ACHN (cell line): ENCODE measurements around the gene BACH1.
"Not testable (repeated sequence)": the region's sequence is repeated elsewhere in the genome, so short reads cannot be mapped to it uniquely, and the experiment has no call there.

Experiments used
- DNase-seq: peaks from one replicate; pipeline ENCODE4 v3.0.0-alpha.2; 2015
- in situ Hi-C: cut with HindIII; loops from 2 replicates; pipeline ENCODE4 v1.10.0; 2017; ENCODE audit warnings: low sequenced_read_pairs, low pct_ligation_motif_present, low pct_unique_long_range_greater_than_20kb

Gene BACH1

DNA sequence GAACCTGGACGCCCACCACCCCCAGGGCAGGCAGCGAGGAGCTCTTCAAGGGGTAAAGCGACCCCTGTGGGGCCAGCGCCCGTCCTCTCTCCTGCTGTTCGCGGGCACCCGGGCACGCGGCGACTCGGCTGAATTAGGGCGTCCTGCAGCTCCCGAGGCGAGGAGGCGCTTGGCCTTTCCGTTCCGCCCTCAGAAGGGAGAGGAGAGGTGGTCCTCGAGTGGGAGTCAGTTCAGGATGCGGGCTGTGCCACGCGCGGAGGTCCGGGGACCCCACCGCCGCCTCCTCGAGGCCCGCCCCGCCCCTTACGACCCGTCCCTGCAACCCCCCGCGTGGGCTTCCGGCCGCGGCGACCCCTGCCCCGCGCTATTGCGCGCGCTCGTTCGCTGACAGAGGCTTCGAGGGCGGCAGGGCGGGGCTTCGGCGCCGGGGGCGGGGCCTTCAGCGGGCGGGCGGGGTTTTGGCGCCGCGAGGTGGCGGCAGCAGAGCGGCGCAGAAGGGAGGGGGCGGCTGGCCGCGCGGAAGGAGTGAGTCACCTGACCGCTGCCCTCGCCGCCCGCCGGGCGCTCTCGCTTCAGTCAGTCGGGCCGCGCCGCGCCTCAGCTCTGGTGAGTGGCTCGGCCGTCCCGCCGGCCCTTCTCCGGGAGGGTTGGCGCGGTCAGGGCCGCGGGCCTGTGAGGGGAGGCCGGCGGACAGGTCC lies at the start of gene BACH1:
BACH1 (plus strand) TSS at position 575 of the 698 bp plus-strand sequence. CDS start 22,359 bp downstream, outside the sequence.
- in situ Hi-C loops = no loop called here

DNA sequence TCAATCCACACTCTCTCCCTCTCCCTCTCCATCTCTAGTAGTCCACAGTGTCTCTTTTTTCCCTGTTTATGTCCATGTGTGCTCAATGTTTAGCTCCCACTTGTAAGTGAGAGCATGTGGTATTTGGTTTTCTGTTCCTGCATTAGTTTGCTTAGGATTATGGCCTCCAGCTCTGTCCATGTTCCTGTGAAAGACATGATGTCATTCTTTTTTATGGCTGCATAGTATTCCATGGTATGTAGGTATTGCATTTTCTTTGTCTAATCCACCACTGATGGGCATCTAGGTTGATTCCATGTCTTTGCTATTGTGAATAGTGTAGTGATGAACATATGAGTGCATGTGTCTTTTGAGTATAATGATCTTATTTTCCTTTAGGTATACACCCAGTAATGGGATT lies 49.4 kb upstream of the BACH1 start:
- in situ Hi-C loops, DNase-seq: not testable (repeated sequence)

More for the DNA sequence above, at the start of gene BACH1:
- peak; percentile 85 for DNase-seq

DNA sequence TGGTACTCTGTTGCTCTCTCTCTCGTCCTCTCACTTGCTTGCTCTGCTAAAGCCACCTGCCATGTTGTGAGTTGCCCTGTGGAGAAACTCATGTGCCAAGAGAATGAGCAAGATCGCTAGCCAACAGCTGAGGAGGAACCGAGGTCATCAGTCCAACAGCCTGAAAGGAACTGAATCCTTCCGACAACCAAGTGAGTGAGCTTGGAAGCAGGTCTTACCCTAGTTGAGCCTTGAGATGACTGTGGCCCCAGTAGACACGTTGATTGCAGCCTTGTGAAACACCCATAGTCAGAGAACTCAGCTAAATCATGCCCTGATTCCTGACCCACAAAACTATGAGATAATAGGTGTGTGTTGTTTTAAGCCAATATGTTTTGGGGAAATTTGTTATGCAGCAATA lies 48.1 kb upstream of the BACH1 start:
- DNase-seq = no peak
- in situ Hi-C loops = no loop called here

DNA sequence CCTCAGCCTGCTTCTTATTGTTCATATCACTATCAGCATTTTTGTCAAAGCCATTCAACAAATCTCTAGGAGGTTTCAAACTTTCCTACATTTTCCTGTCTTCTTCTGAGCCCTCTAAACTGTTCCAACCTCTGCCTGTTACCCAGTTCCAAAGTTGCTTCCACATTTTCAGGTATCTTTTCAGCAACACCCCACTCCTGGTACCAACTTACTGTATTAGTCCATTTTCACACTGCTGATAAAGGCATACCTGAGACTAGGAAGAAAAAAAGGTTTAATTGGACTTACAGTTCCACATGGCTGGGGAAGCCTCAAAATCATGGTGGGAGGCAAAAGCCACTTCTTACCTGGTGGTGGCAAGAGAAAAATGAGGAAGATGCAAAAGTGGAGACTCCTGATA lies 44.9 kb upstream of the BACH1 start:
- DNase-seq, in situ Hi-C loops: not testable (repeated sequence)

DNA sequence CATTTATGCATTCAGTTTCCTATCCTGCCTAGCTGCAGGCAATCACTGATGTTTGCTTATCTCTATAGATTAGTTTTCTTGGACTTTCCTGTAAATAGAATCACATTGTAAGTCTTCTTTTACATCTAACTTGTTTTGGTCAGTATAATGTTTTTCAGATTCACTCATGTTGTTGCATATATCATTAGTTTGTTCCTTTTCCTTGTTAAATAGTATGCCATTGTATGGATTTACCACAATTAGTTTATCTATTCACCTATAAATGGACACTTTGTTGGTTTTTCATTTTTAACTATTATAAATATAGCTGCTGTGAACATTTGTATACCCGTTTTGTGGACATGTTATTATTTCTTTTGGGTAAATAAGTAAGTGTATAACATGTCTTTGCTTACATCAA lies 44.2 kb upstream of the BACH1 start:
- in situ Hi-C loops = no loop called here
- no peak for DNase-seq

DNA sequence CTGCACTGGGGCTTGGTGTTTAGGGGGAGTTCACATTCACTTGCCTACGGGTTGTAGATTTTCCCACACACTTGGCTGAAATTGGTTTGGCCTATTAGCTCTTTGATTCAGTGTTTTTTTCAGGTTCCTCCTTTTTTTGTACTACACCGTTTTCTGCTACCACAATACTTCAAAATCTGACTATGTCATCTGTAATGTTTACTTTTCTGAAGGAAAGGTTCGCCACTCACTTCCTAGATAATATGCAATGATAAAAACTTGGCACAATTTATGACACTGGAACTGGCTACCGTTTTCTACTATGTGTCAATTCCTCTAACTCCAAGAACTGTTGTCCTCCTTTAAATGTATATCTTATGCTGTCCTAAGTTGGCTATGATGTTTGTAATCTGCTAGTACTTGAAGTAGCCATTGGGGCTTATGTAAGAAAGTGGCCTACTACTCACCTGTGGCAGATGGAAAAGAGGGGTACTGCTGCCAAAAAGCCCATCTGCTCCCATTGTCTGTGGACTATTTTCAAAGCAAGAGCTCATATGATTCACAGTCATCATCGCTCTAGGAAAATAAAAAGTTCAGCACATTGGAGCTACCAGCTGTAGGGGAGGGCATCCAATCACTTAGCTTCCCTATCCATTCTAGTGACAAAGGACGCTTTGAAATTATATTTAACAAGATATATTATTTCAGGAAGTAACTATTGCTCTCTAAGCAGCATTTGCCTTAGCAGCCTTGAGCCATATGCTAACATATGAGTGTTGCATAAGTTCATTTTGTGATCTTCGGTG lies 42.4 kb upstream of the BACH1 start:
- DNase-seq = no peak
- in situ Hi-C loops = no loop called here

DNA sequence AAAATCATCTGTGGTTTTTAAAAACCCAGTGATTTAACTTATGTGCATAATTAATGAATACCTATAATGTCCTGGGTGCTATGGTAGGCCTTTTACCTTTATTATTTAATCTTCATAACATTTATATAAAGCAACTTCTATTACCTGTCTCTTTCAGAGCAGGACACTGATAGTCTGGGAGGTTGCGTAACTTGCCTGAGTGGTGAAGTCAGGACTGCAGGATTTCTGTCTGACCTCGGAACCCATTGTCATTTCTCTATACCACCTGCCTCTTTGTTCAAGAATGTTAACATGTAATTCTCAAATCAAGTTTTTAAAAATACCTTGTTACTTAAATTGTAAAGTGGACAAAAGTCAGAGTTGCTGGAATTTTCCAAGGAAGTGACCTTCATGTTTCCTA lies 41.0 kb upstream of the BACH1 start:
- in situ Hi-C loops = no loop called here
- no peak for DNase-seq

DNA sequence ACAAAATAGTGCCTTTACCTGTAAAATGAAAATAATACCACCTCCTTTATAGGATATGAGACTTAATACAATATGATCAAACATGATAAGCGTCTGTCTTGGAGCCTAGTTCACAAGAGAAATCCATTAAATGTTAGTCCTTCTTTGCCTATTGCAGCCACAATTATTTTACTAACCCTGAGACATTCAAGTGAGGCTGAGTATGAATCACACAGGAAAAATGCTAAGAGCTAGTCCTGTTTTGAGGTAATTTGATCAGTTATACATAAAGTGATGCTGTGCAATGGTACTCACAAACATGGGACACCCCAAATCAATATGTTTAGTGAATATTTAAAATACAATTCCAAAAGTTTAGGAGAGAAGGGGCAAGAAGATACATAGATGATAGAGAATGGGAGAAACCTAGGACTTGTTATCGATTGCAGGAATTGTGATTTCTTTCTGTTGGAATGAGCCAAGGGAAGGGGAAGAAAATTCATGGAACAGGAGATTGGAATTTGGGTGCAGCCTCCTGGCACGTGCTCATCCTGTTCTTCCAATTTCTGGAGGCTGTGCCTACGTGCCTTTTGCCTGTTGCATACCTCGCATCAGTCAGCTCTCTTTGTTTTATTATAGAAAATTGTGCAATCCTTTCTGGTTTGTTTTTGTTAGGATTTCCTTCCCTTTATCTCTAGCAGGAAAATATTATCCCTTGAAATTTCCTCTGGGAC lies 39.9 kb upstream of the BACH1 start:
- in situ Hi-C loops = no loop called here
- DNase-seq = peak; percentile 34

DNA sequence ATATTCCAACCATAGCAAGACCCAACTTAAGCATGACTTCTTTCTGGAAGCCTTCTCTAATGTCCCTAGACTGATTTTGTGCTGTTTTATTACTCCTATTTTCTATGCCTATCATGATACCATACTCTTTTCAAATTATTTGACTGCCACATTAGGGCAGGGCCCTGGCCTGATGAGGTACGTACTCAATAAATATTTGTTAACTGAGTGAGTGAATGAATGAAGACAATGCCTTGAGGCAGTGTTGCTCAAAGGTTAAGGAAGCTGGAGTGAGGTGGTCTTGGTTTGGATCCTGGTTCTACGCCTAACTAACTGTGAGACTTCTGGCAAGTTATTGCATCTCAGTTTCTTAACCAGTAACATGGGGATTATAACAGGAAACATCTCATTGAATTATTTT lies 38.3 kb upstream of the BACH1 start:
- DNase-seq = no peak
- in situ Hi-C loops = no loop called here

DNA sequence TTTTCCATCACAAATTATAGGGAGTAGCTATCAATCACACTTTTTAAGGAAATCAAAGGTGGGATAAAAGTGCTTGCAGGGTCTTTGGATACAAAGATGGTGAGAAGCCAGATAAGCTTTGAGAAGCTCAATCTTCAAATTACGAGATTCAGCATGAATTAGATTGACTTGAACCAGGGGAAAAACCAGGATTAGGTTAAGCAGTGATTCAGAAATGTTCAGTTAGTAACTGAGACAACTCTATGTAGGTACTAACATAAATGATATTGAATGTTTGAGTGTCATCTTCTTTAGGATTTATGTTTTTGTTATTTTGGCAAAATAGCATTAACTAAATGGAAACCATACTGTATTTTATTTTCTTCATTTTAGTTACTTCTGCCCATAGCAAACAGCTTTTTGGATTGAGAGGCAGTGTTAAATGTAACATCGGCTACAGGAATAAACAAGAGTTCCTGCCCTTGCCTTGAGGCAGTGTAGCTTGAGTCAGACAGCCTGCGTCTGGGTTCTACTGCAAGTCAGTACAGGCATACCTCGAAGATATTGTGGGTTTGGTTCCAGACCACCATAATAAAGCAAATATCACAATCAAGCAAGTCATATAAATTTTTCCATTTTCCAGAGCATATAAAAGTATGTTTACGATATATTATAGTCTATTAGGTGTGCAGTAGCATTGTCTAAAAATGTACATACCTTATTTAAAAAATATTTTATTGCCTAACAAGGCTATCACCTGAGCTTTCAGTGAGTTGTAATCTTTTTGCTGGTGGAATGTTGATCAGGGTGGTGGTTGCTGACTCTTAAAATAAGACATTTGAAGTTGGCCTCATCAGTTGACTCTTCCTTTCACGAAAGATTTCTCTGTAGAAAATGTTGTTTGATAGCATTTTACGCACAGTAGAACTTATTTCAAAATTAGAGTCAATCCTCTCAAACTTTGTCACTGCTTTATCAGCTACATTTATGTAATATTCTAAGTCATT lies 36.9 kb upstream of the BACH1 start:
- no peak for DNase-seq
- in situ Hi-C loops = no loop called here

DNA sequence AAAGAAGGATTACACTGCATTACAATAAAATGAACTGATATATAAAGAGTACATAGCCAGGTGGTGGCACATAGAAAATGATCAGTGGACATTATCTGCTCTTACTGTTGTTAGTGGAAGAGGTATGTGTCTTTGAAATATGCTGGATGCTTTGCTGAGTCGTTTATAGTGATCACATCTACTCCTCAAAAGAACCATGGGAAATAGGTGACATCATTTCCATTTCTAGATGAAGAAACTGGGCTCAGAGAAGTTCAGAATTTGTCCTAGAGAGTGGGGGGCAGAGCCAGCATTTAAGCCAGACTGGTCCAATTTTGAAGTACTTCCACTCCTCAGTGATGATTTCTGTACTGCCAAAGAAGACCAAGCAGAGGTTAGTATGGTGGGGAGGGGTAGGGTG lies 34.0 kb upstream of the BACH1 start:
- in situ Hi-C loops = no loop called here
- DNase-seq = no peak

DNA sequence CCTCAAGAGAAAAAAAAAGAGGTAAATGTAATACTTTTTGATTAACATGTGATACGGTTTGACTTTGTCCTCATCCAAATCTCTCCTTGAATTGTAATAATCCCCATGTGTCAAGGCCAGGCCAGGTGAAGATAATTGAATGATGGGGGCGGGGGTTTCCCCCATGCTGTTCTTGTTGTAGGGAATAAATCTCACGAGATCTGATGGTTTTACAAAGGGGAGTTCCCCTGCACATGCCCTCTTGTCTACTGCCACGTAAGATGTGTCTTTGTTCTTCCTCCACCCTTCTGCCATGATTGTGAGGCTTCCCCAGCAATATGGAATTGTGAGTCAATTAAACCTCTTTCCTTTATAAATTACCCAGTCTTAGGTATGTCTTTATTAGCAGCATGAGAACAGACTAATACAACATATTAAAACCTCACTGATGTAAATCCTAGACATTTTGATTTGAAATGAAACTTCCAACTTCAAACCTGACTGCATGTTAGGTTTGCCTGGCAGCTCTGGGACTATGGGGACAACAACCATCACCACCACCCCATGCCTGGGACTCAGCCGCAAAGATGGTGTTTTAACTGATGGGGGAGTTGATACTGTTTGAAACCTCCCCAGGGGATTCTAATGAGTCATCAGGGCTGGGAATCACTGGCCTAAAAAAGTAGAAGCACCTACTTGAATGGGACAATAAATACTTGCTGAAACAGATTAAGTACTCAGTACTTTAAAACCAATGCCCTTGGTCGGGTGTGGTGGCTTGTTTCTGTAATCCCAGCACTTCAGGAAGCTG lies 32.8 kb upstream of the BACH1 start:
- in situ Hi-C loops = no loop called here
- DNase-seq = no peak

DNA sequence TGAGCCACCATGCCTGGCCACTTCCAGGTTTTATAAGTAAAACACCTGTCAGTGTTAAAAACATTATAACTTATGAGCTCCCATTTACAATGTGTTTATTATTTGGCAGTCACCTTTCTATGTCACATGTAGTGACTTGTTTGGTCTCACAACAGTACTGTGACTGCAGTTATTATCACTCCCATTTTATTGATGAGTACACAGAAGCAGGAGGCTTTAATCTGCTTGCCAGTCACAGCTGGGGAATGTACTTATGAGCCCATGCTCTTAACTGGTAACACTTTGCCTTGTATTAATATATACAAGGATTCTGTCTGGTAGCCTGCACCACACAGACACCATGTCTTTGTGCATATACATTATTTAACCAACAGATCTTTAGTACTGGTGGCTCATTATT lies 31.1 kb upstream of the BACH1 start:
- DNase-seq = no peak
- in situ Hi-C loops = no loop called here

DNA sequence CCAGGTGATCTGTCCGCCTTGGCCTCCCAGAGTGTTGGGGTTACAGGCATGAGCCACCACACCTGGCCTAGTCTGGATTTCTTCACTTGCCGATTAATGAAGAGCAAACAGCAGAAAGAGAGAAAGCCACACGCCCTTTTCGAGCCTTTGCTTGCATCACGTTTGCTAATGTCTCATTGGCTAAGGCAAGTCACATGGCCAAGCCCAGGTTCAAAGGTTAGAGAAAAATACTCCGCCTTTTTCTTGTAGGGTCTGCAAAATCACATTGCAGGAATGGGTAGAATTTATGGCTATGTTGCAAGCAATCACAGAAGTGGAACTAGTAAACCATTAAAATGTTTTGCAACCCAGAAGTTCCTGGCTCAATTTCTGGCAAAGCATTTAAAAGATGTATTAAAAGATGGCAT lies 26.8 kb upstream of the BACH1 start:
- in situ Hi-C loops = no loop called here
- DNase-seq = no peak

DNA sequence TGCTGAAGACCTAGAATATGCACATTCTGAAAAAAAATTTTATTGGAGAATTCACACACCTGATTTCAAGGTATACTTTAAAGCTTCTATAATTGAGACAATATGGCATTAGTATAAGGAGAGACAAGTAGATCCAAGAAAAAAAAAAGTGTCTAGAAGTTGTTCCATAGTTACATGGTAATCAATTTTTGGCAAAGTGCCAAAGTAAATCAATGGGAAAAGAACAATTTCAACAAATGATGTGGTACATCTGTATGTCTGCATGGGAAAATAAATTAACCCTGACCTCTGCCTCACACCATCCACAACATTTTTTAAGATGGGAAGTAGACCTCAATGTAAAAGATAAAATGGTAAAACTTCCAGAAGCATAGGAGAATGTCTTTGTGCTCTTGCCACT lies 21.3 kb upstream of the BACH1 start:
- in situ Hi-C loops = no loop called here
- DNase-seq = no peak

DNA sequence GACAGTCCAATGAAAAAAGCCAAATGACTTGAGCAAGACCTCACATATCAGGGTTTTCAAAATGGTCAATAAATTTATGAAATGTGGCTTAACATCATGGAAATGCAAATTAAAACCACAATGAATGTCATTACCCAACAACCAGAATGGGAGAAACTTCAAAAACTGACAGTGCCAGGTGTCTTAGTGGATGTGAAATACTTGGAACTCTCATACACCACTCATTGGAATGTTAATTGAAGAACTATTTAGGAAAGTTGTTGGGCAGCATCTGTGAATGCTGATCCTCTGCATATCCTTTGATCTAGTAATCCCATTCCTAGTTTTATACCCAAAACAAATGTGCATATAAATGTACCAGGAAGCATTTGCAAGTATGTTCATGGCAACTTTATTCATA lies 19.2 kb upstream of the BACH1 start:
- no peak for DNase-seq
- in situ Hi-C loops = no loop called here

DNA sequence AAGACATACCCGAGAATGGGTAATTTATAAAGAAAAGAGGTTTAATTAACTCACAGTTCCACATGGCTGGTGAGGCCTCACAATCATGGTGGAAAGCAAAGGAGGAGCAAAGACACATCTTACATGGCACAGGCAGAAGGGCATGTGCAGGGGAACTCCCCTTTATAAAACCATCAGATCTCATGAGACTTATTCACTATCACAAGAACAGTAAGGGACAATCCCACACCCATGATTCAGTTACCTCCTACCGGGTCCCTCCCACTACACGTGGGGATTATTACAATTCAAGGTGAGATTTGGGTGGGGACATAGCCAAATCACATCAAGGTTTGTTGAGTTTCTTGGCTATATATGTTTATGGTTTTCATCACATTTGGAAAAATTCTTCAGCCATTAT lies 16.9 kb upstream of the BACH1 start:
- in situ Hi-C loops, DNase-seq: not testable (repeated sequence)

DNA sequence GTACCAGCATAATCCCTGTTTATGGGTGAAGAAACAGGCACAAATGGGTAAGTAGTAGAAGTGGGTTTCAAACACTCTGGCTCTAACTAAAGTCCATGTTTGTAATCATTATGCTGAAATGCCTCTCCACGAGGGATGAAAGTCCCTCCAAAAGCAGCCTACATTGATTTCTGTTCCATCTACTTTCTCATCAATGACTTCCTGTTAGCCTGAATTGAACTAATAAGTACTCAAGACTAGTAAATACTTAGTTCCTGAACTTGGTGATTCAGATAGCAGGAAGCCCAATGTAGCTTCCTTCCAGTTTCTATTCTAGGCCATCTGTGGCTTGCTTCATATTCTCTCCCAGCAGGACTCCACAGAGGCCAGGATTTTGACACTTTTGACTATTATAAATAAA lies 11.3 kb upstream of the BACH1 start:
- in situ Hi-C loops = no loop called here
- DNase-seq = no peak
